AG20443 (cell line): Measurements from ENCODE around the gene POM121L2.

Experiments used
- DNase-seq: peaks from one replicate; pipeline ENCODE4 v3.0.0; 2012; ENCODE audit warnings: low spot score, mixed read lengths

POM121L2 gene

DNA sequence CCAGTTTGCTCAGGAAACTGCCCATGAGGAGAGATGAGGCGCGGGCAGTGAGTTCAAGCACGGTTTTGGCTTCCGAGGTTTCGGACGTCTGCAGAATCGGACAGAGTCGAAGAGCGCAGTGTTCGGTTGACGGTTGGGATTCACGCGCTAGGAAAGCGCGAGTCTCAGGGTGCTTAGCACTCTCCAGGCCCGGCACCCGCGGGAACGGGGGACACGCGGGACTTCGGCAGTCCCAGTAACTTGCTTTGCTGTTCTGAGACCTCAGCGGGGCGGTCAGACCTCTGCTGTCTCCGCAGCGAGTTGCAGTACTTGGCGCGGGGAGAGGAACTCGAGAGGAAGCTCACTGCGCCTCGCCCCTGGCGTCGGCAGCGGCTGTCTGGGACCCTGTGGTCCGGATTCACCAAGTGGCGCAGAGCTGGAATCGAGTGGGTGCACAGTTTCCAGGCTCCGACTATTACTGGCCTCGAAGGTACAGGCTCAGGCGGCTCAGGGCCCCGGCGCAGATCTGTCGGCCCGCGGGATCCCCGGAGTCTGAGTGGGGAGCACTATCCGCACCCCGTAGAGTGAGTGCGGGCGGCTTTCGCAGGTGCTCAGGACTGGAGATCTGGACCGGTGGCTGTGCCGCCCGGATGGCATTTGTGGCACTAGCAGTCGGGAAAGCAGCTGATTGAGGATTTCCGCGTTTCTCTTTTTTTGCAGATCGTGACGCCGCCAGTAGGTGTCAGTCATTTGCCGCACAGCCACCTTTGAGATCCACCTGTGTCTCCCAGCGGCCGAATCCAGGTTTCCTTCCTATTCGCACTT is at the start of gene POM121L2:
POM121L2 (minus strand) TSS at position 128 of the 804 bp plus-strand sequence; CDS start at position 25, 103 bp downstream.
- DNase-seq, result peak; percentile 67

DNA sequence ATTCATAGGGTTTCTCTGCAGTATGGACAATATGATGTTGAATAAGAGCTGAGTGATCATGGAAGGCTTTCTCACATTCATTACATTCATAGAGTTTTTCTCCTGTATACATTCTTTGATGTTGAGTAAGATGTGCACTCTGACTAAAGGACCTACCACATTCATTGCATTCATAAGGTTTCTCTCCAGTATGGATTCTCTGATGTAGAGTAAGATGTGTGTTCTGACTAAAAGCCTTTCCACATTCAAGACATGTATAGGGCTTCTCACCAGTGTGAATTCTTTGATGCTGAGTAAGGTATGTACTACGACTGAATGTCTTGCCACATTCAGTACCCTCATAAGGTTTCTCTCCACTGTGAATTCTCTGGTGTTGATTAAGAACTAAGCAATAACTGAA is 47.2 kb upstream of the POM121L2 start:
- no peak for DNase-seq

DNA sequence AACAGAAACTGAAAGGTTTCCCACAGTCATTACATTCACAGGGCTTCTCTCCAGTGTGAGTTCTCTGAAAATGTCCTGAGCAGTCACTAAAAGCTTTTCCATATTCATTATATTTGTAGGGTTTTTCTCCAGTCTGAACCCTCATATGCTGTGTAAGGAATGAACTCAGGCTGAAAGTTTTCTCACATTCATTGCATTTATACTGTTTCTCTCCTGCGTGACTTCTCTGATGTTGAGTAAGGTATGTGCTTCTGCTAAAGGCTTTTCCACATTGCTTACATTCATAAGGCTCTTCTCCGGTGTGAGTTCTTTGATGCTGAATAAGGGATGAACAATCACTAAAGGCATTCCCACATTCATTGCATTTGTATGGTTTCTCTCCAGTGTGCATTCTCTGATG is 46.7 kb upstream of the POM121L2 start:
- no peak for DNase-seq

DNA sequence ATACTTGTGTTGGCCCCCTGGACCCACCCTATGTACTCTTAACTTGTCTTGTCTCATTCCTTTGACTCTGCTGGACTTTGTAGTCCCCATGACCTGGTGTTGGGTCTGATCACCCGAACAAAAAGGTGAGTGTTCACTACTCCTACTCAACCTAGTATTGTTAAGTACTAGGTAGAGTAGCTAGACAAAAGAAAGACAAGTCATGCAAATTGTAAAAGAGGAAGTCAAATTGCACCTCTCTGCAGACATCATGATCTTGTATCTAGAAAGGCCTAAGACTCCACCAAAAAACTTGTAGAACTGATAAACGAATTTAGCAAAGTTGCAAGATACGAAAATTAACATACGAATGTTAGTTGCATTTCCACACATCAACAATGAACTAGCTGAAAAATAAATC is 40.8 kb upstream of the POM121L2 start:
- no peak for DNase-seq

DNA sequence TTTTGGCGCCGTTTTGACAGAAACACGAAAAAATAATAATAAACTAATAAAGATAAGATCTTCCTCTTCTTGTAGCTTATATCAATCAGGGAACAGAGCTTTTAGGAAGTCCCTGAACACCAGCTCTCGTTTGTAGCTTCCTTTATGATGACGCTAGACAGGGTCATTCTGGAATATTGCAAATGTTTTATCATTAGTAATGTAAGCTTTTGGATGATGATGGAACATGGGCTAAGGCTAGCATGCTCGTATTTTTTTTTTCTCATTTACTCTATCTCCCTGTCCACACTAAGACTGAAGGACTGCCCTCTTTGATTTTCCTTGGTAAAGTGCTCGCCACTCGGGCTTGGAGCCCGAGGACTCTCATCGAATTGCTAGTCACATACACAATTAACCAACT is 22.1 kb upstream of the POM121L2 start:
- DNase-seq, result no peak

DNA sequence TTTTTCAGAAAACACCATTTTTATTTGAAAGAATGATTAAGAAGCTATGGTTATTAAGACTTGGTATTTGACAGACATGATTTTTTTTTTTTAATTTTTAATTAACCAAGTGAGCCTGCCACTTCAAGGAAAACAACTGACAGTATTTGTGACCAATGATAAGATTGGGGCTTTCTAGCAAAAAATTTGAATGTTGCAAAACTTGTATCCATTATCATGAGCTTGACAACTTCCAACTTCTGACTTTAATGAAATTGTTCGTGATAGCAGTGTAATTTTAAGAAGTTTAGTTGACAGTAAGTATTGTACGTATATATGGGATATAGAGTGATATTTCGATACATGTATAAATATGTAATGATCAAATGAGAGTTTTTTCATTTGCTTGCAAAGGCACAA is 21.6 kb upstream of the POM121L2 start:
- DNase-seq, result no peak

DNA sequence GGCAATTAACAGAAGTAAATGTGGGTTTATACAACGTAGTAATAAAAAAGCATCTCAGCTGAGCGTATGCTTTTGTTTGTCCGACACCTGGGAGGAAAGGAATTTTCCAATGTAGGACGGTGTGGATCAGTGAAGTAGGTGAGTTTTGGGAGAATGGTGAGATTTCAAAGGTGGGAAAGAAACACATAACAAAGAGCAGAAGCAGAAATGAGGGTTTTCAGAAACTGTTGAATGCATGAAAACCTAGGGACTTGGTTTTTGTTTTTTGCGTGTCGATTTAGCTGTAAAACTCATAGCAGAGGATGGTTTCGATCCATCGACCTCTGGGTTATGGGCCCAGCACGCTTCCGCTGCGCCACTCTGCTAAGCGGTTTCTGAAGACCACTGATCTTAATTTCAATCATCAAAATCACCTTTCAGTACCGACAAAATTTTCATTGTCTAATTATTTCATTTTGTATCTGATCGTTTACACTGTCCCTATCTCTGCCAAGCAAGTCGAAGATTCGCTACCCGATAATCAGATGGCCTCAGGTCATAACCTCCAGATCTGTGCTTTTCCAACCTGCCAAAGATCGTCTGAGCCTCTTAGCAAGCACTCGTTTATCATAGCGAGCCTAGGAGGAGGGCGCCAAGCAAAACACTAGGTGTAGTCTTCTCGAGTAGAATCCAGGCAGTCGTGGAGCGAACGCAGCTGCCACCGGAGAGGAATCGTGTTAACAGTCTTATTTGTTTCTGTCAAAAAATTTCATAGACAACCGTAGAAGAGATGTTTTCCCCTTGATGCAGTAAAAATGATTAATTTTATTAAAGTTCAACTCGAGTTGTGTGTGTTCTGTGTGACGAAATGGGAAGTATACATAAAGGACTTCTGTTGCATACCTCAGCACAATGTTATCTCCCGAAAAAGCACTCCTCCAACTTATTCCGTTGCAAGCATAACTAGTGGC is 20.9 kb upstream of the POM121L2 start:
- peak; percentile 24 for DNase-seq

DNA sequence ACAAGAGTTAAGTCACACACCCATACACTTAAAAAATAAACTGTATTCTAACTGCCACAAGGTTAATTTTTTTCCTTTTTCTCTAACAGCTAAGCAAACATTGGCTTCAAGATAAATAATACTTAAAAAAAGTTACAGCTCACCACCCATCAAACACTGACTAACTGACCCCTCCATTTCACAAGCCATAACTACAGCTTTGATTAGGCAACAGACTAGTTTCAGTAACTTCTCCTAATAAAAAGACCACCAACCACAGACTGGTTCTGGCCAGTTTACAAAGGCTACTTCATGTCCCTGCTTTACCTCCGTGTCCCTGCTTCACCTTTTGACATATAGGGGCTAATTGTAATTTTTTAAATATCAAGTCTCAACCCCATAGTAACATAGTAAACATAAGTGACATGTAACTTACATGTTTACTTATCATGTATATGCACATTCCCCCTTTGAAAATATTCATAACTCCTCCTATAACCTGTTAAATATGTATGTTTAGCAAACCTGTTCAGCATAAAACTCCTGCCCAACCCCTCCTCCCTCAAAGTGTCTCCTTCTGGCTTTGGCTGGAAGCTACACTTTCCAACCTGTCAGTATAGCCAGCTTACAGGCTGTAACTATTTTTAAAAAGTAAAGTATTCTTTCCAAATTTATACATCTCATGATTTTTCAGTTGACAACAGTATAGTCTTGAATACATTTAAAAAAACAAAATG is 15.1 kb upstream of the POM121L2 start:
- DNase-seq, result no peak

DNA sequence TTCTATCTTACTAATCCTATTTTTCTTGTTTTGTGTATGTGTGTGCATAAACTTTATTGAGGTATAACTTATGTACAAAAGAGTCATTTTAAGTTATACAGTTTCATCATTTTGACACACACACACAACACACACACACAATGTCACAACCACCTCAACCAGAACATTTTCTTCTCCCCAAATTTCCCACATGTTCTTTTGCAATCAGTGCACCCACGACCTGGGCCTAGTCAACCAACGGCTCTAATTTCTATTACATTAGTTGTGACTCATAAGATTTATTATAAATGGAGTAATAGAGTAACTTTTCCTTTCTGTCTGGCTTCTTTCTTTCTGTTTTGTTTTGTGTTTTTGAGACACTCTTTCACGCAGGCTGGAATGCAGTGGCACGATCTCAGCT is 9.8 kb upstream of the POM121L2 start:
- no peak for DNase-seq

DNA sequence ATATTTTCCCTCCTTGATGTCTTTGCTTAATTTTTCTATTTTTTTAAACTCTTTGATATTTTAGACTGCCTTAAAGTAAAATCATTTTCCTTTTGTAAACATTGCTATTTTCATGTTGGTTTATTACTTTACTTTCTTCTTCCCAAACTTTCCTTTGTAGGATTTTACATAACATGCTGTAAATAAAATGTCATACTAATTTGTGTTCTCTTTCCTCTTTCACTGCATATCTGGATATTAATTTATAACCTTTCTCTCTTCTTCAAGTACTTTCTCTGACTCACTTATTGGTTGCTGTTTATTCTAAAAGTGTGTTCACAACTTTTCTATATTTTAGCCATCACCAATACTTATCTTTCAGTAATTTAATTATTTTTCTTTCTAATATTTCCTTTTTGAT is 9.3 kb upstream of the POM121L2 start:
- DNase-seq, result no peak

DNA sequence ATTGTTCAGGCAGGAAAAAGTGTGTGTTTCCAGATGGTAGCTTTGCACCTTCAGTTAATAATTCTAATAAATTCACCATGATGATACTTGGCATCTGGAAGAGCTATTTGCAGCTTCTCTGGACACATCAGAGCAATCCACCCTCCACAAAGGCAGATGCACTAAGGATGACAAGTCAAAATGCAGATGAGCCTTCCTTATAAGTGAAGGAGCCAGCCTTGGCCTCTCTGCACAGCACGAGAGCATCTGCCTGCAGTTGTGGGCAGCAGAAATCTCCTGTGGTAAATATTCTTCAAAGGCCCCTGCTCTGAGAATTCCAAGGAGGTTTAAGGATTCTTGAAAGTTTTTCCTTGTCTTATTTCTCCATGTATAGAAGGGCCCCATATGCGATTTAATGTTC is 6.9 kb upstream of the POM121L2 start:
- no peak for DNase-seq

DNA sequence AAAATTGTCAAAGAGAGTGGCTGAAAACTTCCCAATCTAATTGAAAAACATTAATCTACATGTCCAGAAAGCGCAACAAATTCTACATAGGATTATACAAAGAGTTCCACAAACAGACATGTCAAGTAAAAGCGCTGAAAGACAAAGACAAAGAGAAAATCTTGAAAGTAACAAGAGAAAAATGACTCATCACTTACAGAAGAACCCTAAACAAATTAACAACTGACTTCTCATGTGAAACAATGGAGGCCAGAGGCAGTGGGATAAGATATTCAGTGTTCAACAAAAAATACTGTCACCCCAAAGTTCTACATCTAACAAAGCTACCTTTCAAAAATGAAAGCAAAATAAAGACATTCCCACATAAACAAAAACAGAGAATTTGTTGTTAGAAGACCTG is 2.0 kb upstream of the POM121L2 start:
- DNase-seq, result no peak

DNA sequence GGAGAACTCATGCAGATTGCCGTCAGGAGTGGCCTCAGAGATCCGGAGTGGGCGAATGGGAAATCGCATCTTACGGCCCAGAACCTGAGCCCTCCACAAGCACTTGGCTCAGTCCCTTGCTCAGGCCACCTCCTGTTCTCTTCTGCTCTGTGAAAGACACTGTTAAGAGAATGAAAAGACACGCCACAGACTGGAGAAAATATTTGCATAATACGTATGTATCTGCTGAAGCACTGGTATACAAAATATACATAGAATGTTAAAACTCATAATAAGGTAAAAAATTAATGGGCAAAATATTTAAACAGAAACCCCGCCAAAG is 838 bp upstream of the POM121L2 start:
- DNase-seq, result no peak

DNA sequence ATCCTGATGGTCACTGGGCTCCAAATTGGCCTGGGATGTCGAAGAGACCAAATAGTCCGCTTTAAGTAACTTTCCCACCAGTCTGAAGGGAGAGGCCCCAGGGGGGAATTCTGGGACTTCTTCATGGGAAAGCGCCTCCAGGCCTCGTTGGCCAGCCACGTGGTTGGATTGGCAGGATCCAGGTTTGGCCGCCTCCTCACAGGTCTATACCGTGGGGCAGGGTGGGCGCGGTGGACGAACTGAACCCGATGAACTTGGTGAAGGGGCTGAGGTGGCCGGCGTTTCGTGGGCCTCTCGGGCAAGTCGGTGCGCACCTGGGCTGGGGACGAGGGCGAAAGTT is 297 bp downstream of the POM121L2 start:
- DNase-seq, result no peak

DNA sequence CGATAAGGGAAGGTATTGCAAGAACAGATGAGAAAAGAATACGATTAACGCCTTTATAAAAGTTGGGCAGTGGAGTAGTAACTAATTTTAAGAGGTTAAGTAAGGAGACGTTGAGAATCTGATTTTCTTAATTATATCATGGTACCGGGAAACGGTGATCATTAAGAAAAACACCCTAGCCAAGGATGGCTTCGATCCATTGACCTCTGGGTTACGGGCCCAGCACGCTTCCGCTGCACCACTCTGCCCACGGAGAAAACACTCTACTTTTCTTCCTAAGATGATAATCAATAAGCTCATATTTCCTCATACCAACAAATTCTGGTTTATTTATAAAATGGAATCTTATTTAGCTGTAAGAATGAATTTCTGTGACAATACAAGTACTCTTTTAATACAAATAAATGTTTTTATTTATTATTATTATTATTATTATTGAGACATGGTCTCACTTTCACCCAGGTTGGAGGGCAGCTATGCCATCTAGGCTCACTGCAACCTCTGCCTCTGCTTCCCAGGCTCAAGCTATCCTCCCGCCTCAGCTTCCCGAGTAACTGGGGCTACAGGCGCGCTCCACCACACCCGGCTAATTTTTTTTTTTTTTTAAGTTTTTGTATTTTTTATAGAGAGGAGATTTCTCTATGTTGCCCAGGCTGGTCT is 8.3 kb downstream of the POM121L2 start:
- no peak for DNase-seq

DNA sequence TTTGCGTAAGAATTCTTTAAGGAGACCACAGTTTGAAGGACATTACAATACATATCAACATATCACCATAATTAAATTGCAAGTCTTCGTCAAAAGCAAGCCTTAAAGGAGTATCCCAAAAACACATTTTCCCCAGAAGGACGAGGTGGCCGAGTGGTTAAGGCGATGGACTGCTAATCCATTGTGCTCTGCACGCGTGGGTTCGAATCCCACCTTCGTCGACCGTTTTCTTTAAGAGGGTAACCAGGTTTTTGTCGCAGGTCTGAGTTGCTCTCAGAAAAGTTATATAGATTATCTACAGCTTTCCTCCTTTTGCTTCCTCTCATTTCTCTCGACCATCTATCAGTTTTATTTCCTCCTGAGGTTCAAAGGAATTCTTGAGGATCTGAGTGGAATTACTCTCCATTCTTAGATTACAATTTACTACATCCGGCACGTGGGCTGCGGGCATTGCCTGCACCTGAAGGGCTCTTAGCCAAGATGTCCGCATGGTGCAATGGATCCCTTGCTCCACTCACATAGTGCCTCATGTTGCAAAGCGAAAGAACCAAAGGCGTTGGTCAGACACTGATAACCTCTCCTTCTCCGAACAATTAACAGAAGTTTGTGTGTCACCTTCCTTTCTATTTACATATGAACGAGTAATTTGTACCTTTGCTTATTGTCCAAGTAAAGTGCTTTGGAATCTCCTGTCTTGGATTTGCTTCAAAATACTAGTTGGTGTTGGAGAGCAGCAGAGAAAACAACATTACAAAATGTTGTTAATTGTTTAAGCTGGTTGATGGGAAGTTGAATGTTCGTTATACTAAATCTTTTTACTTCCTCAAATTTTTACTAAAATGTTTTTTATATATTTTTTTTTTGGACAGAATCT is 14.0 kb downstream of the POM121L2 start:
- DNase-seq, result no peak

DNA sequence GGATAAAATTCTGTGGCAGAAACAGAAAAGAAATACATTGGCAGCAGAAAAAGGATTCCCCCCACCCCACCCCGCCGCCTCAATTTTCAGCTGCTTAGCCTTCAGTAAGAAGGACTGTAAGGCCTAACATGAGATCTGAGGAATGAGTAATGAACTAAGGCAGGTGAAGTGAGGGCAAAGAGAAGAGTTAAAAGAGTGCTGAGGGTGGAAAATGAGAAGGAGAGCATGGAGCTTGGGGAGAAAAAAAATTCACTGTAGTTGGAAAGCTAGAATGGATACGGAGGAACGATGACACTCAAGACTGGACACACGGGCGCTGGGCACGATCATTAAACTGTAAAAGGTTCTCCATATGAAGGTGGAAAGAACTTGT is 14.6 kb downstream of the POM121L2 start:
- no peak for DNase-seq

DNA sequence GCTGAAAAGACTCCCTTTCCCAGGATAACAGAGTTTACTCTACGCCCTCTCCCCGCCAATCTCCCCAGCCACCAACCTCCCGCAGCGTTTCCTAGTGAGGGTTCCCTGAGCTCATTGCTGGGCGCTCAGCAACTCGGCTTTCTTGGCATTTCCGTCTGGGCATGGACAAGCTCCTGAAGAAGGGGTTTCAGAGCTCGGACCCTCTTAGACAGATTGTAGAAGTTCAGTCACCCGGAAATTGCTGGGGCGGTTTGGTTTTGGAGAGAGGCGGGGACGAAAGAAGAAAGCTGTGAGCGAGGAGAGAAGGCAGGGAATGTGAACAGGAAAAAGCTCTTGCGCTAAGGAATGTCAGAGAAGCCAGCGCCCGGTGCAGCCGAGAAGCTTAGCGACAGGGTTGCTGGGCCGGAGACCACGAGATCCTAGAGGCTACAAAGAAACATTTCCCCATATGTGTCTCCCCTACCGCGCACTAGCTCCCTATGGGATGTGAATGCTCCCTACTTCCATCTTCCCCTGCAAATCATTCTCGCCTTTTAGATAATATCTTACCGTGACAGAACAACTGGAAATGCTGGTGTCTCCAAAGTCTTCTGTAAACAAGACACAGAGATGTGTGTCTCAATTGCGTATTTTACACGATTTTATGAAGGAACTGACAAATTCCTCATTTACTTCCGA is 15.8 kb downstream of the POM121L2 start:
- DNase-seq, result peak; percentile 70

DNA sequence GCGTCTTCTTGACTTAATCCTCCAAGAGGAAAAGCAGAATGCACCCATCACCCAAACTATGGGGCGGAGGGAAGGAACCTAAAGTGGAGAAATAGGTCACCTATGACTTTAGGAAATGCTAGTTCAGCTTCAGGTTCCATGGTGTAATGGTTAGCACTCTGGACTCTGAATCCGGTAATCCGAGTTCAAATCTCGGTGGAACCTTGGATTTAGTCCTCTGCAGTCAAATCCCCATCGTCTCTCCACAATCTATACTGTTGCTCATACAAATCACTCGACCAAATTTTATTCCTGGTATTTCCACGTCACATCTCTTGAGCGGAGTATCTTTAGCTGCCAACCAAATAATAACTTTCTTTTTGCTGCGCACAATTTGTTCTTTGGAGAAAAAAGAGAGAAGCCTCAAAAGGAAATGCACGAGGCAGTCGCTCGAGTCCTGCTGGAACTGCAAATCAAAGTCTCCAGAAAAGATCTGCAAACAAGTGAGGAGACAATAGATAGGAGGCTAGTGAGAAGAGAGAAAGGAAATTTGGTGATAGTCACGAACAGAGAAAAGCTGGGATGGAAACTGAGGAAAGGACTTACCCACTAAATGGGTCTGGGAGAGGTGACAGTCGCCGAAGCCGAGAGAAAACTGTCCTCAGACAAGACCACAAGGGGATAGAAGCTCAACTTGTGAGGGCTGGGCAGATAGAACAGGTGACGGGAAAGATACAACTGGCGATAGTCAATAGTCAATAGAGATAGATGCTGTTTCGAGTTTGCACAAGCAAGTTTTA is 16.6 kb downstream of the POM121L2 start:
- no peak for DNase-seq

DNA sequence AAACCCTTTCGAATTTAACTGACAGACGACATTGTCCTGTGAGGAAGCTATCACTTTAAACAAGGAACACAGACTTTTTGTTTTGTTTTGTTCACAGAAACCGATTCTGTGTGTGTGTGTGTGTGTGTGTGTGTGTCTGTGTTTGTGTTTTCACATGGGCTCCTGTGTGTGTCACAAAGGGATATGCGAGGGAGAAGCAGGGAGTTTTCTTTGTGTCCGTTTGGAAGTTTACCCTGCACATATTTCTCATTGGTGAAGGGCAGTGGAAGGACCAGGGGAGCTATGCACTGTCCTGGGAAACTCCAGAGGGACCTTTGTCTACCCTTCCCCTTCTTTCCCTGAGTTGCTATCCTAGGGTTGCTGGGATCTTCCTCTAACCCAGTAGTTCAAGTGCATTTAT is 17.7 kb downstream of the POM121L2 start:
- DNase-seq, result no peak
